Measurements from ENCODE around the gene KTI12. TPM values are rescaled to one million over a fixed set of nuclear protein-coding genes. Genes with fewer than 3 reads are reported as not detected.
"Not testable (repeated sequence)": the region's sequence is repeated elsewhere in the genome, so short reads cannot be mapped to it uniquely, and the experiment has no call there.

KTI12 gene
- total RNA-seq, 1 donor from 2014 or later, result 8.6 TPM

GRCh38 chr1:52026278-52026677 is 7.3 kb downstream of the KTI12 start:
- H3K9me3 ChIP-seq, result no peaks in the 10 kb centered on the region
- H3K27me3 ChIP-seq (ENCODE audit: low read depth), result no peaks in the 10 kb centered on the region
- H3K4me1 ChIP-seq, result peaks cover 21% of the 10 kb centered on the region
- no peak overlapping the region for H3K4me3 ChIP-seq
- DNase-seq (no peak), ATAC-seq (no peak)
- H3K27ac ChIP-seq, result no peak overlapping the region
- H3K36me3 ChIP-seq, result peaks cover 60% of the 10 kb centered on the region
- TF ChIP-seq CTCF (IDR thresholded peaks at IDR 0.05), result no peak
- intact Hi-C loops (cut with DNase I), result no loop called here

DNA sequence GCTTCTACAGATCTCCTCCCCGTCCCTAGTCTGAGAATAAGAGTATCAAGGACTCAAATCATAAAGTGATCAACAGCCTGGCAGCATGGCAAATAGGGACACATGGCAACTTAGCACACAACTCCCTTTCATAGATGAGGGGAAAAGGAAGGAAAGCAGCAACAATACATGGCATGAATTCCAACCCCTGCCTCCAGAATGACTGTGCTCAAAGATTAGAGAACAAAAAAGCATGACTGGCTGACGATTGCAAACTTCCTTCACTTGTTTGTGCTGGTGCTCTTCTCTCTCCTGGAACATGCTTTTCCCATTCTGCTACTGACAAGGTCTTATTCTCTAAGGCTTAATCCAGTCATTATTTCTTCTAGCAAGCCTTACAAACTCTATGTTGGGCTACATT is 11.5 kb downstream of the KTI12 start:
- H3K27me3 ChIP-seq (ENCODE audit: low read depth), result no peaks in the 10 kb centered on the region
- H3K36me3 ChIP-seq, result peaks cover 70% of the 10 kb centered on the region
- no peak overlapping the region for H3K4me3 ChIP-seq
- no peaks in the 10 kb centered on the region for H3K9me3 ChIP-seq
- ATAC-seq, result no peak
- DNase-seq, result no peak
- no peaks in the 10 kb centered on the region for H3K4me1 ChIP-seq
- intact Hi-C loops (cut with DNase I), result no loop called here
- no peak overlapping the region for H3K27ac ChIP-seq
- TF ChIP-seq CTCF (IDR thresholded peaks at IDR 0.05), result no peak

DNA sequence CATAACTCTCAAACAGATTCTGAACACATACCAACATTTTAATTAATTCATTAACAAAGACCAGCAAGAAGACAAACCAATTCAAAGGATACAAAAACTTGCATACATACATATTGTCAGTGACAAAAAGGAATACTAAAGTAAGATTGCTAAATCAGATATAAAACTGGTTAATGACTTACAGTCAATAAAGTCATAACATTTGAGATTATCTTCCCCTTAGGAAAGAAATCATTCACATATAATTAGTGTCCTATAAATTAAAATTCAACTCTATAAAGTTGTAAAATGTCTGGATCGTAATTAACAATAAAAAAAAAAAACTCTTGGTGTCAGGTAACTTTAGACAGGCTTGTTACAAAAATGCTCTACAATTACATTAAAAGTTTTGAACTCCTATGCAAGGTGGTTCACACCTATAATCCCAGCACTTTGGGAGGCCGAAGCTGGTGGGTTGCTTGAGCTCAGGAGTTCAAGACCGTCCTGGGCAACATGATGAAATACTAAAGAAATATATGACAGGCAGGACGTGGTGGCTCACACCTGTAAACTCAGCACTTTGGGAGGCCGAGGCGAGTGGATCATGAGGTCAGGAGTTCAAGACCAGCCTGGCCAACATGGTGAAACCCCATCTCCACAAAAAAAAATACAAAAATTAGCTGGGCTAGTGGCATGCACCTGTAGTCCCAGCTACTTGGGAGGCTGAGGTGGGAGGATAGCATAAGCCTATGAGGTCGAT is 25.4 kb downstream of the KTI12 start:
- H3K4me3 ChIP-seq, result no peak overlapping the region
- no peak for TF ChIP-seq CTCF (IDR thresholded peaks at IDR 0.05)
- peaks cover 6% of the 10 kb centered on the region for H3K27me3 ChIP-seq (ENCODE audit: low read depth)
- ATAC-seq (no peak), DNase-seq (no peak)
- no peaks in the 10 kb centered on the region for H3K4me1 ChIP-seq
- intact Hi-C loops (cut with DNase I), result no loop called here
- no peaks in the 10 kb centered on the region for H3K36me3 ChIP-seq
- no peak overlapping the region for H3K27ac ChIP-seq
- no peaks in the 10 kb centered on the region for H3K9me3 ChIP-seq

DNA sequence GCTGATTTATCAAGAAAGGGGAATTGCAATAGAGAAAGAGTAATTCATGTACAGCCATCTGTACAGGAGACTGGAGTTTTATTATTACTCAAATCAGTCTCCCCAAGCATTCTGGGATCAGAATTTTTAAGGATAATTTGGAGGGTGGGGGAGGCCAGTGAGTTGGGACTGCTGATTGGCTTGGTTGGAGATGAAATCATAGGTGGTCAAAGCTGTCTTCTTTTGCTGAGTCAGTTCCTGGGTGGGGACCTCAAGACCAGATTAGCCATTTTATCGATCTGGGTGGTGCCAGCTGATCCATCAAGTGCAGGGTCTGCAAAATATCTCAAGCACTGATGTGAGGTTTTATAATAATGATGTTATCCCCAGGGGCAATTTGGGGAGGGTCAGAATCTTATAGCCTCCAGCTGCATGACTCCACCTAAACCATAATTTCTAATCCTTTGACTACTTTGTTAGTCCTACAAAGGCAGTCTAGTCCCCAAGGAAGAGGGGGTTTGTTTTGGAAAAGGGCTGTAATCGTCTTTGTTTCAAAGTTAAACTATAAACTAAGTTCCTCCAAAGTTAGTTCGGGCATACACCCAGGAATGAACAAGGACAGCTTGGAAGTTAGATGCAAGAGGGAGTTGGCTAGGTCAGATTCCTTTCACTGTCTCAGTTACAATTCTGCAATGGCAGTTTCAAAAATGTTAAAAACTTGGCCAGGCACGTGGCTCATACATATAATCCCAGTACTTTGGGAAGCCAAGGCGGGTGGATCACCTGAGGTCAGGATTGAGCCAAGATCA is 26.2 kb downstream of the KTI12 start:
- no peak overlapping the region for H3K27ac ChIP-seq
- ATAC-seq (no peak), DNase-seq (no peak)
- H3K36me3 ChIP-seq, result no peaks in the 10 kb centered on the region
- no peak overlapping the region for H3K4me3 ChIP-seq
- H3K9me3 ChIP-seq, result no peaks in the 10 kb centered on the region
- H3K4me1 ChIP-seq, result no peaks in the 10 kb centered on the region
- TF ChIP-seq CTCF (IDR thresholded peaks at IDR 0.05), result no peak
- intact Hi-C loops (cut with DNase I), result no loop called here
- peaks cover 6% of the 10 kb centered on the region for H3K27me3 ChIP-seq (ENCODE audit: low read depth)

GRCh38 chr1:52006081-52006553 is 27.5 kb downstream of the KTI12 start:
- H3K27me3 ChIP-seq (ENCODE audit: low read depth); H3K4me1 ChIP-seq; intact Hi-C loops (cut with DNase I); ATAC-seq; H3K9me3 ChIP-seq; H3K27ac ChIP-seq; DNase-seq; H3K4me3 ChIP-seq; H3K36me3 ChIP-seq: not testable (repeated sequence)

GRCh38 chr1:52005548-52005947 is 28.1 kb downstream of the KTI12 start:
- H3K27ac ChIP-seq; H3K9me3 ChIP-seq; H3K36me3 ChIP-seq; ATAC-seq; DNase-seq; intact Hi-C loops (cut with DNase I); H3K4me3 ChIP-seq; H3K27me3 ChIP-seq (ENCODE audit: low read depth); H3K4me1 ChIP-seq: not testable (repeated sequence)
